Activated CD4-positive, alpha-beta T cell treated with anti-CD3 and anti-CD28 coated beads, Interleukin-2, amount 50 U/mL, for 16 hours (primary cell): ENCODE results near the gene PICK1.
"Not testable (repeated sequence)": the region's sequence is repeated elsewhere in the genome, so short reads cannot be mapped to it uniquely, and the experiment has no call there.

Experiments
- DNase-seq: peaks from one replicate; pipeline ENCODE4 v3.0.0-alpha.2; 2020

PICK1 gene

GRCh38 chr22:38031491-38031890 lies 25.7 kb upstream of the PICK1 start:
- no peak for DNase-seq

DNA sequence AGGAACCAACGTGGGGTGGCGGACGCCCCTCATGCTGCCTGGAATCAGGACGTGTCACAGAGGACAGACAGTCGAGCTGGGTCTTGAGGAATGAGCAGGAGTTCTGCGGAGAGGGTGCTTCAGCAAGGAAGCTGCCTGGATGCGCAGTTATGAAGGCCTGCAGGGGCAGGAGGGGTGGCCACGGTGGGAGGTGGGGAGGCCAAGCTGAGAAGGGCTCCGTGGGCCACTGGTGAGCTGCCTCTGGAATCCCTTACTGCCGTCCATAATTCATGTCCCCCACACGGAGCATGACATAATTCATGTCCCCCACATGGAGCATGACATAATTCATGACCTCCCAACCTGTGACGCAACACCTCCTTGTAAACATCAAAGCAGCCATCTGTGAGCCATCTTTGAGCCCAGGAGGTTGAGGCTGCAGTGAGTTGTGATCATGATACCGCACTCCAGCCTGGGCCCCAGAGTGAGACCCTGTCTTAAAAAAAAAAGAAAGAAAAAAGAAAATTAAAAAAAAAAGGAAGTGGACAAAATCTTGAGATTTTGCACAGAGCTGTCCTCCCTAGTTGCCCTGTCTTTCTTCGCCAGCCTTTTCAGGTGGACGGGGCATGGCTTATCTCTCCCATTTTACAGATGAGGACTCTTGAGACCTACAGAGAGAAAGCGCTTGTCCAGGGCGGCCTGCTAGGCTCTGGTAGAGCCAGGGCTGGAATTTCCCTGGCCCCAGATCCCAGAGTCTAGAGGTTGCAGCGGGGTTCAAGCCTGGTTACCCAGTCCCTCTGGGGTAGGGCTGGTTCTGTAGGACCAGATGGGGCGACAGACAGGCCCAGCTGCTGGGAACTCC lies 24.3 kb upstream of the PICK1 start:
- no peak for DNase-seq

DNA sequence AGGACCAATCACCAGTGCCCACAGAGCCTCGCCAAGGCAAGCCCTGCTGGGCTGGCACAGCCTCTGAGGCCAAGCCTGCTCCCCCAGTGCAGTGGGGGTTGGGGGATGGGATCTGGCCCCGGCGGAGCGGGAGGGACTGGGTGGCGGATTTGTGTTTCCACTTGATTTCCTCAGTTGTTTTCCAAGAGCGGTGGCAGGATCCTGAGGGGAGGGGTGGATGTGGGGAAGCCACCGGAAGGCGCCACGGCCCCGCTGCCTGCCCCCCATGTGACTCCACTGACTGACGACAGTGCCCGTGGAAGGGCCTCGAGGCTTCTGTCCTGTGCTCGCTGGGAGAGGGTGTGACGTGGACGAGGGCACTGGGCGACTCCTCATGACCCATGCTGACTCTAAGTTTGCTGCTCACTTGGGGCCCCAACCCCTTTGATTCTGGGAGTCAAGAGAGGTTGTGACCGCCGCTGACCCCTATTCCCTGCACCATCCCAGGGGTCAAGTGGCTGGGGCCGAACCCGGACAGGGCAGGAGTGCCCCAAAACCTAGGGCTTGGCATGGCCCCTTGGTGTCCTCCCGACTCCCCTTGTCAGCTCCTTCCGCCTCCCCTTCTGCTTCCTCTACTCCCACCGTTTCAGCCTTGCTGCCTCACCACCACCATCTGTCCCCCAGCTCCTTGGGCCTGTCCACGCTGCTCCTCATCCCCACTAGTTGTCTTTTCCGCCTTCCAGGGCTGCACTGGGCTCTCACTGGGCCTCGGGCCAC lies 23.5 kb upstream of the PICK1 start:
- no peak for DNase-seq

- DNase-seq = no peak
Observed at GRCh38 chr22:38034278-38034882, 22.8 kb upstream of the PICK1 start.

DNA sequence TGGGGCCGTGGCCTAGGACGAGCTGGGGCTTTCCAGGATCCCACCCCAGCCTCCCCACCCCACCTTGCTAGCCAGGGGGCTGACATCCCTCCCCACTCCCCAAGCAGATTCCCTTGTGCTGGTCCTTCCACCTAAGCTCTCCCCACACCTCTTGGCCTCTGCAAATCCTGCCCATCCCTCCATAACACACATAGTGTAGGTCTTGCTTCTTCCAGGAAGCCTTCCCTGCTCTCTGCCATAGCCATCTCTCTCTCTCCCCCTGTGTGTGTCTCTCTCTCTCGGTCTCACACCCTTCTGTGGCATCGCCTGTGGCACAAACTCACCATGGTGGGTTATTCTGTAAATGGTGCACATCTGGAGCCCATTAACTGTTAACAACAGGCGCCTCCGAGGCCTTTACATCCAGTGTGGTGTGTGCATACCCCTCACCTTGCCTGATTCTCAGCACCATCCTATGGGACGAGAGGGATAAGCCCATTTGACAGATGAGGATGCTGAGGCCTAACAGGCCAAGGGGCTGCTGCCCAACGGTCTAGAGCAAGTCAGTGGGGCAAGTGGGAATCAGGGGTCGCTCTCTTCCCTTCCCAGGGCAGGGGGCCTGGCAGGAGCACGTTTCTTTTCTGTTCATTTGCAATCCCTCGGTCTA lies 22.2 kb upstream of the PICK1 start:
- DNase-seq = no peak

GRCh38 chr22:38035530-38035885 lies 21.7 kb upstream of the PICK1 start:
- DNase-seq = no peak

DNA sequence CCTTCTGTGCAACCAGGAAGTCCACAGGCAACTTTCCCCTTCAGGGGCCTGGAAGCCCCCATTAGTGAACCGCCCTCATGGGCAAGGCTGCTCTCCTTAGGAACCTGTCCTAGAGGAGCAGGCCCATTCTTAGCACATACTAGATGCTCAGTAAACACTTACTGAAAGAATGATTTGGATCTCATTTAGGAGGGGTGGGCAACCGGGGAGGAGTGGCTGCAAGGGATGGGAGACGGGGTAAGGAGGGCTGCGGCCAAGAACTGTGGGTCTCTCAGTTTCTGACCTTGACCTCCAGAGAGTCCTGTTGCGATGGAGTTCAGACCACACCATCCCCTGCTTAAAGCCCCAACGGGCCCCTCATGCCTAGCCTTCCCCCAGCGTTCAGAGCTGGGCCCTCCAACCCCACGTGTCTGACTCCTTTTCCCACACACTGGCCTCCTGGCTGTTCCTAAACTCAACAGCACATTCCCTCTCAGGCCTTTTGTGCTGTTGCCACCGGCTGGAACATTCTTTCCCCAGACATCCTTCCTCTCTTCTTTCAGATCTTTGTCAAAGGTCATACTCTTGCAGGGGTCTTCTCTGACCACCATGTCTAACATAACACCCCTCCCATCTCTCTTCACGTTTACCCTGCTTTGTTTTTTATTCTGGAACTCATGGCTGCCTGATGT lies 20.7 kb upstream of the PICK1 start:
- no peak for DNase-seq

DNA sequence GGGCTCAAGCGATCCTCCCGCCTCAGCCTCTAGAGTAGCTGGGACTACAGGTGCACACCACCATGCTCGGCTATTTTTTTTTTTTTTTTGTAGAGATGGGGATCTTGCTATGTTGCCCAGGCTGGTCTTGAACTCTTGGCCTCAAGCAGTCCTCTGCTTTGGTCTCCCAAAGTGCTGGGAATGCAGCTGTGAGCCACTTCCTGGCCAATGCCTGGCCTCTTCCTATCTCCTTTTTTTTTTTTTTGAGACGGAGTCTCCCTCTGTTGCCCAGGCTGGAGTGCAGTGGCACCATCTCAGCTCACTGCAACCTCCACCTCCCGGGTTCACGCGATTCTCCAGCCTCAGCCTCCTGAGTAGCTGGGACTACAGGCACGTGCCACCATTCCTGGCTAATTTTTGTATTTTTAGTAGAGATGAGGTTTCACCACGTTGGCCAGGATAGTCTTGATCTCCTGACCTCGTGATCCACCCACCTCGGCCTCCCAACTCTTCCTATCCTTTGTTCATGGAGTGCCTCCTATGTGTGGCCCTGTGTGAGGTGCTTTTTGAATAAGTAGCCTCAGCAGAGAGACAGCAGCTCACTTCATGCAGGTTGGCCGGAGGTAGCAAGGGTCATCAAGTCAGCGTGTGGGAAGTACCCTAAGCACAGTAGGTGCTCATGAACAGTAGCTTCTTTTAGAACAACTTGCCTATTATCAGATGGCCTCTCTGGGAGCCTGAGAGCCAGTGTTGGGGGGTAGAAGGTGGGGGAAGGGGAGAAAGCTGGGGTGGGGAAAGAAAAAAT lies 19.6 kb upstream of the PICK1 start:
- not testable (repeated sequence) for DNase-seq

GRCh38 chr22:38038426-38038825 lies 18.8 kb upstream of the PICK1 start:
- no peak for DNase-seq

- no peak for DNase-seq
Observed at GRCh38 chr22:38038890-38039812, 18.1 kb upstream of the PICK1 start.

DNA sequence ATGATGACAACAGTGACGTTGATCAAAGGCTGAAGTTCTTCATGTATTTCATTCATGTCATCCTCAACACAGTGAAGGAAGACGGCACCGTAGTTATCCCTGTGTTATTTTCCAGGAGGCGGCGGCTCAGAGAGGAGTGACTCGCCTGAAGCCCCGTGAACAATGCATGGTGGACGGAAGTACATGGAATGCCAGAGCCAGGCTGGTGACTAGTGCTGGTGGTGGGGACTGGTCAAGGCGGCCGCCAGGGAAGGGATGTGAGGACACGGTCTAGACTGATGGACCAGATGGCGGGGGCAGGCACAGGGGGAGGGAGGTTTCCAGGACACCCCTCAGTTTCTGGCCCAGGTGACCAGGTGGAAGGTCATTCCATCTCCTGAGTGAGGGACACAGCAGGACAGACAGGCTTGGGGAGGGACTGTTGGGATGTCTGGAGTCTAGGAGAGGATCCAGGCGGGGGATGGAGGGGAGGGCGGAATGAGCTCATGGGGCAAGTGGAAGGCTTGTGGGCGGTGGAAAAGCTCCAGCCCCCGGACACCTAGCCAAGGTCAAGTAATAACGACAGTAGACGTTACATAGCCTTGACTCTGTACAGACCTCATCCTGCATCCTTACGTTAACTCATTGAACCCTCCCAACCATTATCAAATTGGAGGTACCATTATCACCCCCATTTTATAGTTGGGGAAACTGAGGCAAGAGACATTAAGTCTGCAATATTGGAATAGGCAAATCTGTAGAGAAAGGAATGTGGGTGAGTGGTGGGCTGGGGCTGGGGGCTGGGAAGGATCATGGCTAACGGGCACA lies 16.0 kb upstream of the PICK1 start:
- no peak for DNase-seq

DNA sequence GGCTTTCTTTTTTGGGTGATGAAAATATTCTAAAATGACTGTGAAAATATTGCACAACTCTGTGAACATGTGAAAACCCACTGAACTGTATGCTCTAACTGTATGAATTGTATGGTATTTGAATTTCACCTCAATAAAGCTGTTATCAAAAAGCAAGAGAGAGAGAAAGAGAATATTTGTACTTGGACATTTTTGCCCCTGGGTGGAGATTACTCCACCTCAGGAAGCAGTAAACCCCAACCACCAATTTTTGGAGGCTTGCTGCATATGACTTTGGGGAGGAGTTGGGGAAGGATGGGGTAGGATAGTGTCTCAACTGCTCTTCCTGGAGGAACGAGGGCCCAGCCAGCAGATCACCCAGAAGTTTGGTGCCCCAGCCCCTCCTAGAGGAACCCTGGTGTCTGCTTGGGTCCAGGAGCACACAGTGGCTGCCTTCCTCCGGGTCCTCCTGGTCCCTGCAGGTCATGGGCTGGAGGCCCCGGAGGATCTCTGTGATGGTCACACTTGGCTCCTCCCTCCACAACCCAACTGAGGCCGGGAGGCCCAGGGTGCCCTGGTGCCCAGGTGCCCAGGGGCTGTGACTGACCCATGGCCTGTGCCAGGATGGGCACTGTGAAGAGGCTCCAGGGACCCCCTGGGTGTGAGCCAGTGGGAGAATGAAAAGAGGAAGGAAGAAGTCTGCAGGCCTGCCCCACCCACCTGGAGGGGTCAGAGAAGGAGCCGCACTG lies 15.3 kb upstream of the PICK1 start:
- DNase-seq = no peak

GRCh38 chr22:38042488-38042790 lies 14.8 kb upstream of the PICK1 start:
- no peak for DNase-seq

GRCh38 chr22:38043151-38044039 lies 13.8 kb upstream of the PICK1 start:
- DNase-seq = no peak

GRCh38 chr22:38046070-38046748 lies 11.0 kb upstream of the PICK1 start:
- no peak for DNase-seq

DNA sequence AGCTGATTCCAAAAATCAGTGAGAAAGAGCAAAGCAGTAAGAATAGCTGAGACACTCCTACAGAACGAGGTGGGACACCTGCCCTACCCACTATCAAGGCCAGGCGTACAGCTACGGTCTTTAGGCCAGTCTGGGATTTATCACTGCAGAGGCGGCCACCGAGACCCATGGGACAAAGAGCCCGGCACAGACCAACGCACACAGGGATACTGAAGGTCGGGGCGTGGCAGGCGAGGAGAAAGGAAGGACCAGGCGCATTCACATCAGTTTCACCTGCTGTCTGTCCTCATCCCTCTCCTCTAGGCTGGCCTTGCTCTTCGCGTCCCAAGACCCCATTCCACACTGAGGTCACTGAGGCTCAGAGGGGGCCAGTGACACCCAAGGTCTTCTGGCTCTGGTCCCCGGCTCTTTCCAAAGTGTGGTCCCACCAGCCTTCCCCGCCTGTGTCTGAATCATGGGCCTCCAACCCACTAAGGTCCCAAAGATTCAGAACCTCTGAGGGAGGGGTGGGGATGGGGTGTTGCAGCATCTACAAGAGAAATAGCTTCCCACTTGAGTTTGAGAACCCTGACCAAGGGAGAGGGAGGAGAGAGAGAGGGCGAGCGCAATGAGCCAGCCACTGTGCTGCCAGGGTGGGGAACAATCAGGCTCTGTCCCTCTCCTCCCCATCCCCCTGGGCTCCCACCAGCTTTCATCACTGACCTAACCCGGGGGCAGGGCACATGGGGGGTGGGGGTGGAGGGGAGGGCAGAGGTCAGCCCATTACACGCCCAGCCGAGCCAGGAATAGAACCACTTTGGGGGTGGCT lies 7.2 kb upstream of the PICK1 start:
- no peak for DNase-seq

DNA sequence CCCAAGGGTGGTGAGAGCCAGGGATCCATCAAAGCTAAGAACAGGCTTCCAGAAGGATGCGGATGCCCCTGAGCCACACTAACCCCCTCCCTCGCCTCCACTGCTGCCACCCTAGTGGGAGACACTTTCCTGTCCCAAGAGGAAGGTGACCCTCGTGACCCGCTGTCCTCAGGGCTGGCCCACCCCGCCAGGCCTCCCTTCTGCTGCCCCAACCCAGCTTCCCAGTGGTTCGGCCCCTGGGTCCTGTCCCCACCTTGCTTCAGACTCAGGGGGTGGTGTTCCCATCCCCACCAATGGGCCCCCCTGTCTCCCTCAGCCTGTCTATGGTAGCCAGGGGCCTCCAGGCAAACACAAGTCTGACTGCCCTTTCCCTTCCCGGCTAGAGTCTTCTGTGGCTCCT lies 6.5 kb upstream of the PICK1 start:
- DNase-seq = no peak
